ENCODE measurements around the gene PVALEF.

DNA sequence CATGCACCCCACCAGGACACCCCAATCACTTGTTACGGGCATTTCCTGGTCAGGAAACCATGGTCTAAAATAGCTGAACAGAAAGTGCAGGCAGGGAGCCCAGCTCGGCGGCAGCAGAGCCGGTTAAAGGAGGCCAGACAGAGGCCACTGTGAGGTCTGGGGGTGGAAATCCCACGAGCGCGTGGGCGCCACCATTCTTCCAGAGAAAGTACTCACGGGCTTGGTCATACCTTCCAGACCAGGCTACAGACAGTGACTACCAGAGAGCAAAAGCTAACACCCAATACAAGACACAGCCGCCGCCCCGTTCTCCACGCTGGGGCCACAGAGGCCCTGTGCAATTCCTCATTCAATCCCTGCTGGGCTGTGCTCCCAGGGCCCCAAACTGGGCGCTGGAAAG lies 45.6 kb downstream of the PVALEF start:
- TF ChIP-seq ZNF274 (IDR thresholded peaks at IDR 0.05; ENCODE audit: low read depth, low read length): no peak
- TF ChIP-seq SUZ12 (IDR thresholded peaks at IDR 0.05; ENCODE audit: extremely low read depth, insufficient read depth, insufficient read length): no peak

Data from NT2/D1 (cell line).